HepG2 (cell line): ENCODE measurements around the gene TNP2. TPM values are rescaled to one million over a fixed set of nuclear protein-coding genes. Genes with fewer than 3 reads are reported as not detected.

ENCODE experiments used
- ATAC-seq: fragments of 200-7000 bp; cut with Tn5 transposase; 3 replicates; pipeline ENCODE4 v1.9.1; 2020; ENCODE audit warnings: mild to moderate bottlenecking, moderate library complexity
- BruUV-seq: library from RNA; stranded (reverse); fragments of 400-500 nt; replicated peaks from 2 replicates; lab custom pipeline; 2021; lab: Mats Ljungman, UMichigan
- CTCF ChIA-PET: fragments of 300-600 bp; formaldehyde crosslinking; extraction: SDS; loops from one replicate; lab custom pipeline; 2021; ENCODE audit warnings: low total read pairs, inconsistent platforms, low intra/inter-chr PET ratio; lab: Yijun Ruan, JAX
- POLR2A ChIA-PET: fragments of 350-600 bp; sonication (Branson Sonifier 250); formaldehyde crosslinking; loops from one replicate; lab custom pipeline; 2020; ENCODE audit warnings: antibody characterized with exemption, inconsistent platforms; lab: Yijun Ruan, JAX
- DNase-seq: peaks from one replicate; pipeline ENCODE4 v3.0.0-alpha.2; 2015; ENCODE audit warnings: low spot score
- FAIRE-seq: peaks from 3 replicates; lab custom pipeline; 2011; peaks lifted over from hg19 to GRCh38; lab: Jason Lieb, UNC
- H2AFZ ChIP-seq: one replicate; pipeline ENCODE4 v1.6.1; 2011; ENCODE audit warnings: low read length, inconsistent platforms
- H3K27ac ChIP-seq: fragments of 300-600 bp; 3 replicates; pipeline ENCODE4 v1.8.0; 2011; ENCODE audit warnings: mixed run types, mild to moderate bottlenecking, mixed read lengths, low read length, inconsistent platforms; ENCODE audit not compliant: insufficient read depth; ENCODE audit errors: extremely low read length
- H3K27me3 ChIP-seq, 2 experiments: fragments of 200-600 bp in 1 of 2; 2 replicates in 1 of 2; 3 replicates in 1 of 2; pipeline versions ENCODE4 v1.6.0 to v1.8.0; 2011; ENCODE audit warnings: low read length in 2 of 2, mild to moderate bottlenecking in 2 of 2, moderate library complexity in 2 of 2, inconsistent platforms in 1 of 2; ENCODE audit not compliant: insufficient read depth in 2 of 2, control insufficient read depth in 1 of 2
- H3K36me3 ChIP-seq, 2 experiments: fragments of 200-600 bp in 1 of 2; replicated peaks in 1 of 2; 2 replicates in 1 of 2; 3 replicates in 1 of 2; pipeline versions ENCODE4 v1.5.1 to v1.8.0; 2011; ENCODE audit warnings: low read length in 2 of 2, inconsistent platforms in 1 of 2; ENCODE audit not compliant: insufficient read depth in 2 of 2, control insufficient read depth in 1 of 2
- H3K4me1 ChIP-seq: 2 replicates; pipeline ENCODE4 v1.5.1; 2012; ENCODE audit warnings: low read length, inconsistent platforms; ENCODE audit not compliant: insufficient read depth
- H3K4me2 ChIP-seq: 2 replicates; pipeline ENCODE4 v1.6.0; 2011; ENCODE audit warnings: low read depth, low read length, inconsistent platforms
- H3K4me3 ChIP-seq, 3 experiments: fragments of 200-600 bp in 1 of 3; sonication (generic), shearing (Covaris generic) in 1 of 3; replicated peaks in 1 of 3; 2 replicates each; pipeline ENCODE4 v1.5.1; 2011 to 2016; ENCODE audit warnings: low read length in 3 of 3, inconsistent platforms in 2 of 3, low read depth in 2 of 3, mild to moderate bottlenecking in 2 of 3, control low read depth in 1 of 3, mixed read lengths in 1 of 3; ENCODE audit not compliant: insufficient read depth in 1 of 3
- H3K79me2 ChIP-seq: one replicate; pipeline ENCODE4 v1.6.1; 2011; ENCODE audit warnings: low read length, inconsistent platforms; ENCODE audit not compliant: insufficient read depth
- H3K9ac ChIP-seq: 2 replicates; pipeline ENCODE4 v1.6.0; 2011; ENCODE audit warnings: mild to moderate bottlenecking, low read depth, low read length, inconsistent platforms; ENCODE audit not compliant: insufficient read depth
- H3K9me3 ChIP-seq: 2 replicates; pipeline ENCODE4 v1.5.1; 2012; ENCODE audit warnings: mild to moderate bottlenecking, low read length
- H4K20me1 ChIP-seq: 2 replicates; pipeline ENCODE4 v1.6.0; 2011; ENCODE audit warnings: inconsistent platforms, mild to moderate bottlenecking, low read length, moderate library complexity; ENCODE audit not compliant: insufficient read depth
- CEBPG ChIP-seq: IDR thresholded peaks from 2 replicates; pipeline ENCODE4 v1.6.1; 2016
- CENPT ChIP-seq: sonication (generic); formaldehyde crosslinking; IDR thresholded peaks from 2 replicates; pipeline ENCODE4 v1.8.0; 2022; ENCODE audit warnings: low read depth, mild to moderate bottlenecking, moderate library complexity, missing genetic modification reagents
- CREB3 ChIP-seq: sonication (generic); formaldehyde crosslinking; IDR thresholded peaks from 2 replicates; pipeline ENCODE4 v1.5.0; 2020; ENCODE audit warnings: missing genetic modification reagents
- CTCF ChIP-seq: sonication (generic); formaldehyde crosslinking; IDR thresholded peaks from 2 replicates; pipeline ENCODE4 v1.5.0; 2020; ENCODE audit warnings: mild to moderate bottlenecking, missing genetic modification reagents, moderate library complexity
- GATAD1 ChIP-seq: IDR thresholded peaks from 2 replicates; pipeline ENCODE4 v1.6.1; 2016; ENCODE audit warnings: missing genetic modification reagents, missing compliant biosample characterization
- IKZF5 ChIP-seq: IDR thresholded peaks from 2 replicates; pipeline ENCODE4 v1.6.1; 2018; ENCODE audit warnings: missing genetic modification reagents, mild to moderate bottlenecking, missing compliant biosample characterization
- KAT7 ChIP-seq: IDR thresholded peaks from 2 replicates; pipeline ENCODE4 v1.6.1; 2018; ENCODE audit warnings: borderline replicate concordance, missing compliant biosample characterization
- POGK ChIP-seq: sonication (generic); formaldehyde crosslinking; conservative IDR thresholded peaks from 2 replicates; pipeline ENCODE4 v1.8.0; 2022; ENCODE audit warnings: mild to moderate bottlenecking, moderate library complexity, missing genetic modification reagents
- RXRB ChIP-seq: IDR thresholded peaks from 2 replicates; pipeline ENCODE4 v1.6.1; 2016; ENCODE audit warnings: borderline replicate concordance, missing genetic modification reagents, missing compliant biosample characterization
- SIN3B ChIP-seq: fragments of 150-350 bp; IDR thresholded peaks from 2 replicates; pipeline ENCODE4 v1.6.1; 2014; ENCODE audit warnings: low read length
- TEAD3 ChIP-seq: optimal IDR thresholded peaks from 2 replicates; pipeline ENCODE3; 2016; ENCODE audit warnings: borderline replicate concordance
- ZBTB14 ChIP-seq: sonication (generic); formaldehyde crosslinking; IDR thresholded peaks from 2 replicates; pipeline ENCODE4 v1.4.0; 2020; ENCODE audit warnings: missing genetic modification reagents
- ZFP37 ChIP-seq: sonication (generic); formaldehyde crosslinking; IDR thresholded peaks from 2 replicates; pipeline ENCODE4 v1.4.0; 2020; ENCODE audit warnings: missing genetic modification reagents, borderline replicate concordance
- ZNF354B ChIP-seq: sonication (generic); formaldehyde crosslinking; IDR thresholded peaks from 2 replicates; pipeline ENCODE4 v1.8.0; 2022; ENCODE audit warnings: mild to moderate bottlenecking, missing genetic modification reagents
- ZNF724P ChIP-seq: sonication (generic); formaldehyde crosslinking; IDR thresholded peaks from 2 replicates; pipeline ENCODE4 v1.8.0; 2022; ENCODE audit warnings: missing genetic modification reagents, borderline replicate concordance
- ZSCAN20 ChIP-seq: sonication (generic); formaldehyde crosslinking; IDR thresholded peaks from 2 replicates; pipeline ENCODE4 v1.4.0; 2020; ENCODE audit warnings: missing genetic modification reagents, mild to moderate bottlenecking, borderline replicate concordance
- WGBS: methylation state at CpG from one replicate; pipeline ENCODE4 v1.1.6; 2017; ENCODE audit warnings: low lambda C conversion rate; 5-methylcytosine and 5-hydroxymethylcytosine counted together
- in situ Hi-C: cut with HindIII; loops from 2 replicates; pipeline ENCODE4 v1.10.0; 2017; ENCODE audit warnings: low pct_unique_long_range_greater_than_20kb; ENCODE audit not compliant: extremely low pct_ligation_motif_present
- intact Hi-C: fragments of 100-400 bp; cut with micrococcal nuclease; formaldehyde crosslinking; loops from one replicate; pipeline ENCODE4 v1.10.0; 2022; ENCODE audit not compliant: unreplicated experiment
- polyA plus RNA-seq, 8 experiments: library from polyadenylated mRNA; depleted of rRNA in 3 of 8; stranded (reverse) in 7 of 8; unstranded in 1 of 8; fragments of >200 nt; fragmentation: Illumina TruSeq in 4 of 8; extraction: Trizol in 4 of 8; gene quantifications; 2 replicates each; pipeline versions ENCODE4 v1.2.1 to v1.2.3, GENCODE V29; 2011 to 2016; ENCODE audit warnings: low read depth in 4 of 8, missing spikeins in 1 of 8, mixed read lengths in 1 of 8; ENCODE audit not compliant: insufficient read depth in 1 of 8
- total RNA-seq, 5 experiments: library from RNA; depleted of rRNA; stranded (reverse); fragments of >200 nt; fragmentation: Illumina TruSeq; extraction: Trizol; gene quantifications; 2 replicates each; pipeline ENCODE4 v1.2.3, GENCODE V29; 2016; ENCODE audit warnings: low read depth in 1 of 5

TNP2 gene
- total and polyA plus RNA-seq, 2 of the 13 experiments (the other 11 are each of a cell fraction or from before 2014, with no cell fraction given), result not detected

GRCh38 chr16:11298143-11298900 is 29.2 kb upstream of the TNP2 start:
- ChIA-PET POLR2A (interaction anchor here (0.9 to 6.2 kb wide), 16 partner anchors 9 to 164 kb away, joined by 3 to 167 read pairs (median 11); partner anchors contain the start of genes PRM1, PRM3 and SOCS1), CTCF (no interaction called here)
- H3K27ac ChIP-seq, result peak overlapping the region; percentile 68
- in situ Hi-C loops, result no loop called here
- no peak overlapping the region for H2AFZ ChIP-seq
- intact Hi-C loops, result loop anchor here (5.0 kb wide), 2 partner anchors 41 to 191 kb away; partner anchors contain the start of gene SOCS1
- DNase-seq (no peak), ATAC-seq (peak; percentile 3; the same call in 2 of the 3 replicates), FAIRE-seq (peak; percentile 63)
- peaks cover 97% of the 10 kb centered on the region for H3K4me1 ChIP-seq
- BruUV-seq, result no TSS peak
- no peaks in the 10 kb centered on the region for H3K36me3 ChIP-seq
- no peaks in the 10 kb centered on the region for H3K79me2 ChIP-seq
- H3K27me3 ChIP-seq, result no peaks in the 10 kb centered on the region
- H3K9ac ChIP-seq, result peak overlapping the region; percentile 48
- peak overlapping the region in 1 of 3 experiments; percentile 15; a peak in 1 of 6 replicates for H3K4me3 ChIP-seq
- no peaks in the 10 kb centered on the region for H3K9me3 ChIP-seq
- 50% methylated on average over 5 of the region's 5 CpGs for WGBS
- no peaks in the 10 kb centered on the region for H4K20me1 ChIP-seq
- H3K4me2 ChIP-seq, result peak overlapping the region; percentile 80
- no peak for TF ChIP-seq GATAD1 (CRISPR knock-in tag)
- 0 out of 2 replicates have a peak, but pooled peaks have one; percentile 26 for TF ChIP-seq POGK
- TF ChIP-seq IKZF5 (CRISPR knock-in tag), result 0 out of 2 replicates have a peak, but pooled peaks have one; percentile 6
- peak; percentile 38; the same call in 1 of the 2 replicates for TF ChIP-seq ZNF724P (CRISPR knock-in tag)
- TF ChIP-seq SIN3B, result no peak
- peak; percentile 12; the same call in 1 of the 2 replicates for TF ChIP-seq KAT7 (CRISPR knock-in tag)
- TF ChIP-seq ZNF354B (CRISPR knock-in tag), result 0 out of 2 replicates have a peak, but pooled peaks have one; percentile 33
- 0 out of 2 replicates have a peak, but pooled peaks have one; percentile 14 for TF ChIP-seq CTCF (CRISPR knock-in tag)
- TF ChIP-seq TEAD3 (CRISPR knock-in tag), result no peak
- TF ChIP-seq ZSCAN20, result no peak; the same call in 1 of the 2 replicates
- 0 out of 2 replicates have a peak, but pooled peaks have one; percentile 6 for TF ChIP-seq ZFP37 (CRISPR knock-in tag)
- TF ChIP-seq CREB3 (CRISPR knock-in tag), result no peak
- peak; percentile 68 for TF ChIP-seq CEBPG (CRISPR knock-in tag)
- TF ChIP-seq CENPT (CRISPR knock-in tag), result no peak
- 0 out of 2 replicates have a peak, but pooled peaks have one; percentile 9 for TF ChIP-seq ZBTB14 (CRISPR knock-in tag)
- TF ChIP-seq RXRB (CRISPR knock-in tag), result no peak
